ENCODE data around the gene RGS12.
"Not testable (repeated sequence)": the region's sequence is repeated elsewhere in the genome, so short reads cannot be mapped to it uniquely, and the experiment has no call there.

RGS12 gene

DNA sequence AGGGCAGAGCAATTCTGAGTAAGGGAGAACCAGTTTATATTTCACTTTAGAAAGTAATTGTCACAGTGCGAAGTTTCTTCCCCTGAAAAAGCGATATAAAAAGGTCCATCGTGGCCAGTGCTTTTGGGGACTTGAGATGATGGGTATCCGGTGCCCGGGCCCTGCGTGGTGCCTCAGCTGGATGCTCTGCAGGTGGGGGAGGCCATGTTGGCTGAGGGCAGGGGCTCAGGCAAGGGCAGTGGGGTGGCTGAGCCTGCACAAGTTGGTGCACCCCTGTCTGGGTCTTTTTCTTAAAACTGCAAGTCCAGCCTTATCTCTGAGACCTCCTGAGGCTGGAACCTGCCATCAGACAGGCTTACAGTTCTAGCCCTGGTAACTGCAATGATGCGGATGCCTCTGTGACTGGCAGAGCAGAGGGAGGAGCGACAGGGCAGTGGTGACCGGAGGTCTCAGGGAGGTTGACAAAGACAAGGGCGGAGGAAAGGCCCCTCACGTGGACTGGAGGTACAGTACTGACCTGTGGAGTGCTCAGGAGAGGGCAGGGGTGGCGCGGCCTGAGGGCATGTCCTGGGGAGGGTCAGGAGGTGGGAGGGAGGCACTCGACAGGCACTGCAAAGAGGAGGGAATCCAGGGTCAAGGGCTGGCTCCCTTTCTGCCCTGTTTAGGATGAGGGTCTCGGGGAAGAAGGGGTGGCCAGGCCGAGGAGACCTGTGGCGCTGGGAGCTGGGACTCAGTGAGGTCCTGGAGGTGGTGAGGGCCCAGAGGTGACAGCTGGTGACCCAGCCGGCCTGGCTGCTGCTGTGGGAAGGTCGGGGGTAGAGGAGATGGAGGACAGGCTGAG is 1.8 kb downstream of the RGS12 start:
- no peak for FAIRE-seq
- DNase-seq (ENCODE audit: insufficient read length, low spot score) = no peak

DNA sequence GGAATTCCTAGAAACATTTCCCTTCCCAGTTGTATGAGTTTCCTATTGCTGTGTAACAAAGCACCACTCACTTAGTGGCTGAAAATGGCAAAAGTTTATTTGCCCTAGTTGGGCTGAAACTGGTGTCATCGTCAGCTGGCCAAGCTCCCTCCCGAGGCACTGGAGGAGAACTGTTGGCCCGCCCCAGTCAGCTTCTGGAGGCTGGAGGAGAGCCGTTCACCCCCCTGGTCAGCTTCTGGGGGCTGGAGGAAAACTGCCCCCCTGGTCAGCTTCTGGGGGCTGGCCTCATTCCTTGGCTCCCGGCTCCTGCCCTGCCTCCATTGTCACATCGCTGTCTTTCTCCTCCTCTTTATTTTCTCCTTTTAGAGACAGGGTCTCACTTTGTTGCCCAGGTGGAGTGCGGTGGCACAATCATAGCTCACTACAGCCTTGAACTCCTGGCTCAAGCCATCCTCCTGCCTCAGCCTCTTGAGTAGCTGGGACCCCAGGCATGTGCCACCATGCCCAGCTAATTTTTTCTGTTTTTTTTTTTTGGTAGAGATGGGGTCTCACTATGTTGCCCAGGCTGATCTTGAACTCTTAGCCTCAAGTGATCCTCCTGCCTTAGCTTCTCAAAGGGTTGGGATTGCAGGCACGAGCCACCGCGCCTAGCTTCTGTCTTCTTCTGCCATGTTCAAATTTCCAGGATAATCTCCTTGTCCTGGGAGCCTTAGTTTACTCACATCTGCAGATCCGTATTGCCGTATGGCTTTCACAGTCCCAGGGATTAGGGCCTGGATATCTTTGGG is 3.2 kb downstream of the RGS12 start:
- DNase-seq (ENCODE audit: insufficient read length, low spot score) (no peak), FAIRE-seq (no peak)

DNA sequence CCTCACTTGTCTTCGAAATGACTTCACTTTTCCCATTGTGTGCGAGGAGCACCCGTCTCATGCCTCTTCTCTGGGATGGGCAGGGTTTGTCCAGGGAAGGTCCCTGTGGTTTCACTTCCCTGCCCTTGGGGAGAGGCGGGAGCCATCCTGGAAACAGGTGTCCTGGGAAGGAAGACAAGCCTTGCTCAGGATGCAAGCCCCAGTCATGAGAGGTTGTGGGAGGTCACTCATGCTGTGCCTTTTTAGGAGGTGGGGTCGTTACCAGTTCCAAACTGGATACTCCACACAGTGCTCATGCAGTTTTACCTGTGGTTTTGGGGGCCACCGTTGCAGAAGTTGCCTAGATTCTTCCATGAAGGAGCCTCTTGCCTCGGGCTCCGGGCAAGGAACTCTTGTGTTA is 3.8 kb downstream of the RGS12 start:
- FAIRE-seq (no peak), DNase-seq (ENCODE audit: insufficient read length, low spot score) (no peak)

DNA sequence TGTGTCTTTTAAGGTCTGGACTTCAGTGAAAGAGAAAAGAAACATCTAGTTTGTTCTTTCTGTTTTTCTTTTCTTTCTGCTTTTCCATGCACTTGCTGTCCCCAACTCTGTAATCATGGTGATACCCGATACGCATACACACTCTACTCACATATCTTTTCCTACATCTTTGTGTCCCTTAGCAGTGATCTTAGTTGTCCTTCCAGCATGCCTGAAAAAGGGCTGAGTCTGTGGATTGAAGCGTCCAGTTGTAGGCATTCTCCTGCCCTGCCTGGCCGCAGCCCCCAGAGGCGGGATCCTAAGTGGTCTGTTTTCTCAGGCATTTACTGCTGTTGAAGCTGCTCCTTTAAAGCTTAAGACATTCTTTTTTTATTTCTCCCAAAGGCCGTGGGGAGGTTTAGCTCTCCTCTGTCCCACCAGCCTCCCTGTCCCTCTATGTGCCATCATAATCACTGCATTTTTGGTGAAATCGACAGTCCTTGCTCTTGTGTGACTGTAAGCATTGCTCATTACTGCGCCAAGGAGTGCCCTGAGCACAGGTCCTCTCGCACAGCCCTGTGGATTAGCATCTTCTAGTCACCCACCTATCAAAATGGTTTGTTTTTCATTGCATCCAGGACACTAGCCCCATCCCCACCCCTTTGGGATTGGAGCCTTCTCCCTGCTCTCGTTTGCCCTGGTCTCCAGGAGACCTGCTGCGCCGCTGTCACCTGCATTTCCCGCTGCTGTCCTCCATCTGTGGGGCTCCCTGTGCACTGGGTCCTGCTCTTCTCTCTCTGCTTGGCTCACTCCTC is 4.4 kb downstream of the RGS12 start:
- FAIRE-seq = no peak

DNA sequence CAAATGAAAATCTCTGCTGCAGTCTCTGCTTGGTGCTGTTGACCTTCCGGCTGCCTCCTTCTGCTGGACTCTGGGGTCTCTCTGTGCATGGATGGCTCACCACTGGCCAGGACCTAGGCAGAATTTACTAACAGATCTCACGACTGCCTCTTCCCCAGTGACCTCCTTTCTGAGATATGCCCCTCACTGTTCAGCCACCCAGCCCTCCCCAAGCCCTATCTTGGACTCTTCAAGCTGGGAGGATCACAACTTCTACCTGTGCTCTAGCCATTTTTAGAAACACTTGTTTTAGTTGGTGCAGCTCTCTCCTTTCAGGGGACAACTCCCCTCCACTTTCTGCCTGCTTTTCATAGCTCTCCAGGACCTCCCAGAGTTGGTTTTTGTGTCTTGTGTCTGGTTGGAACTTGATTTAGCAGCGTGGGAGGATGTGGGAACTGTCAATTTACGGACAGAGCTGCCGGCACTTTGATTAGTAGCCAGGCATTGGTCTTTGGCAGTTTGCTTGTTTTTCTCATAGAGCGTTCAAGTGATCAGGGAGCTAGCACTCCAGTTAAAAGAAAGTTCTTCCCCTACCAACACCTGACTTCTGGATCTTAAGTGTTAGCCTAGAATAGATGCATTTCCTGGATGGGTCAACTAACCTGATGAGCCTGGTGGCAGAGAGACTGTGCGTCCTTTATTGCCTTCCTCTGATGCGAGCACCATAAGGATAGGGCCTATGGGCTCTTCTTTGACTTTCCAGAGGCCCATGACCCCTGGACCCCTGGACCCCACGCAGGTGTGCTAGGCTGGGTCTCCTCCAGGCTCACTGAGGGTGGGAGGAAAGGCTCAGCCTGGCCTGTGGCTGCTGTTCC is 6.5 kb downstream of the RGS12 start:
- no peak for FAIRE-seq
- DNase-seq (ENCODE audit: insufficient read length, low spot score) = no peak

More for the DNA sequence above, 4.4 kb downstream of the RGS12 start:
- DNase-seq (ENCODE audit: insufficient read length, low spot score) = no peak

DNA sequence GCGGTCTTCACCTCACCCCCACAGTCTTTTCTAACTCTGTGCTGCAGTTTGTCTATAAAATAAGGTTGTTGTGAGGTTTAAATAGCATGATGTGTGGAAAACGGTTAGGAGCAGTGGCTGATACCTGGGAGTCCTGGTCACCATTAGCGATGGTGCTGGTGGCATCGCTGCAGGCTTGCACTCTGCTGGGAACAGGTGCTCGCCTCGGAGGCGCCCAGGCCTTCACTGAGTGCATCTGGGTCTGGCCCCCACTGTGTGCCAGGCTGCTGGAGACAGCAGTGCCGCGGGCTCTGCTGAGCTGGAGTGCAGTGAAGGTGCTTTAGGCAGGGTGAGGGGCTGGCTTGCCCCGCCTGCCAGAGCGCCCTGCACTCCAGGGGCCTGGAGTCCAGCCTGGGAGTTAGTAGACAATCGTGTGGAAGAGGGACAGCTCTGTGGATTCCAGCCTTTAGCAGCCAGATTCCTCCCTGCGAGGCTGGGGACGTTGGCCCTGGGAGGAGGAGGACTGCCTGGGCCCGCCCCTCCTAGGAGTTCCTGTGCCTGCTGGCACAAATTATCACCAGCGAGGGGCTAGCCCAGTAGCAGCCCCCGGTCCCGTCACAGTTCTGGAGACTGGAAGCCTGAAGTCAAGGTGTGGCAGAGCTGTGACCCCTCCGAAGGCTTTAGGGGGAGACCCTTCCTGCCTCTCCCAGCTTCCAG is 7.3 kb downstream of the RGS12 start:
- DNase-seq (ENCODE audit: insufficient read length, low spot score) = no peak
- no peak for FAIRE-seq

DNA sequence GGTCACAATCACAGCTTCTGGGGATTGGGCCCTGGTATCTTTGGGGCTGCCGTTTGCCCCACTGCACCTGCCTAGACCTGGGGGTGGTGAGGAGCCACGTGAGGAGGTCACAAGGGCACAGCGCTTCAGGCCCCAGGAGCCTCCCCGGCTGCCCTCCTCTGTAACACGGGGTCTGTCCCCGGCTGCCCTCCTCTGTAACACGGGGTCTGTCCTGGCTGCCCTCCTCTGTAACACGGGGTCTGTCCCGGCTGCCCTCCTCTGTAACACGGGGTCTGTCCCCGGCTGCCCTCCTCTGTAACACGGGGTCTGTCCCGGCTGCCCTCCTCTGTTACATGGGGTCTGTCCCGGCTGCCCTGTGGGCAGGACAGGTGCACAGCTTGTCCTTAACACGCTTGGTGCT is 8.1 kb downstream of the RGS12 start:
- not testable (repeated sequence) for DNase-seq (ENCODE audit: insufficient read length, low spot score); FAIRE-seq

DNA sequence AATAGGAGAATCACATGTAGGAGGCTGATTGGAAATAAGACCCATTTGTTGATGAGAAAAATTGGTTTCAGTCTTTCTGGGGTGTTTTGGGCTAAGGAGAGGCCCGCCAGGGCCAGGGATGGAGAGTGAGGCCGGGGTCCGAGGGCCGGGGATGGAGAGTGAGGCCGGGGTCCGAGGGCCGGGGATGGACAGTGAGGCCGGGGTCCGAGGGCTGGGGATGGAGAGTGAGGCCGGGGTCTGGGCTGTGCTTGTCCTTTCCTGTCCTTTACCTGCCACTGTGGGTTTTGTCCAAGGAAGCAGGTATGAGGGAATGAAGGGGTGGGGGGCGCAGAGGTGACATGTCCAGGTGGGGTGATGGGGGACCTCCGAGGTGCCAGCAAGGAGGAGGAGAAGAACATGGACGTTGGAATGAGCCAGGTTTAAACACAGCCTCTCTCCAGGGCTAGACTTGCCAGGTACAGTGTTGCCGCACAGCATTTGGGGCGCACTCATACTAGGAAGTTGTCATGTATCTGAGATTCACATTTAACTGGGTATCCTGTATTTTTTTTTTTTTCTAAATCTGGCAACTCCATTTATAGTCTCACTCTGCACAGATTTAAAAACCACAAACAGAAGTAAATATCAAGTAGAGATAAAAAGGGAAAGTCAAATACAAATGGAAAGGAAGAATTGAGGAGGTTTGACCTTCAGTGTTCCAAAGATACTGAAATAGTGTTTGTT is 8.8 kb downstream of the RGS12 start:
- DNase-seq (ENCODE audit: insufficient read length, low spot score) = no peak
- no peak for FAIRE-seq

DNA sequence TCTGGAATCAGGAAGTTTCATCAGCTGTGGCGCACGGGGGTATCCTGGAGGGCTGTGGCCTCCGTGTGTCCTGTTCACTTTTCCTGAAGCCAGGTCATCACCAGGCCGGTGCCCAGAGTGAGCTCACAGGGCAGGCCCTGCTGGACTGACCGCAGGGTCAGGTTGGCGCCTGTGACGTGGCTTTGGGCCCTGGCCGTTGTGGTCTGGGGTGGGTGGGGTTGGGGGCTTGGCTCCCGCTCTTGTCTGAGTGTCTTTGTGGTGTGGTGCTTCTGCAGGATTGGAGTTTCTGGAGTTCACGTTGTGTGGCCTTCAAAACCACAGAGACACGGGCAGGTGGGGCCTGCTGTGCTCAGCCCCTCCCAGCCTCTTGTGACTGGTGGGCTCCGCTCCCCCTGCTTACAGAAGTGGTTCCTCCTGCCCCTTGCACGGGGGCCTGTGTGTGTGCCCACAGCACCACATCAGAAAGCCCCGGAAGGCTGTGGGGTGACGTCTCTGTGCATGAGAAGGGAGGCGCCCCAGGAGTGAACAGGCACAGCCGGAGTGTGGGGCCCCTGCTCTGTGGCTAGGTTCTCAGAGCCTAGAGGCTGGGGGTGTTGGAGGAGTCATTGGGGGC is 9.5 kb downstream of the RGS12 start:
- FAIRE-seq = no peak
- DNase-seq (ENCODE audit: insufficient read length, low spot score) = no peak

DNA sequence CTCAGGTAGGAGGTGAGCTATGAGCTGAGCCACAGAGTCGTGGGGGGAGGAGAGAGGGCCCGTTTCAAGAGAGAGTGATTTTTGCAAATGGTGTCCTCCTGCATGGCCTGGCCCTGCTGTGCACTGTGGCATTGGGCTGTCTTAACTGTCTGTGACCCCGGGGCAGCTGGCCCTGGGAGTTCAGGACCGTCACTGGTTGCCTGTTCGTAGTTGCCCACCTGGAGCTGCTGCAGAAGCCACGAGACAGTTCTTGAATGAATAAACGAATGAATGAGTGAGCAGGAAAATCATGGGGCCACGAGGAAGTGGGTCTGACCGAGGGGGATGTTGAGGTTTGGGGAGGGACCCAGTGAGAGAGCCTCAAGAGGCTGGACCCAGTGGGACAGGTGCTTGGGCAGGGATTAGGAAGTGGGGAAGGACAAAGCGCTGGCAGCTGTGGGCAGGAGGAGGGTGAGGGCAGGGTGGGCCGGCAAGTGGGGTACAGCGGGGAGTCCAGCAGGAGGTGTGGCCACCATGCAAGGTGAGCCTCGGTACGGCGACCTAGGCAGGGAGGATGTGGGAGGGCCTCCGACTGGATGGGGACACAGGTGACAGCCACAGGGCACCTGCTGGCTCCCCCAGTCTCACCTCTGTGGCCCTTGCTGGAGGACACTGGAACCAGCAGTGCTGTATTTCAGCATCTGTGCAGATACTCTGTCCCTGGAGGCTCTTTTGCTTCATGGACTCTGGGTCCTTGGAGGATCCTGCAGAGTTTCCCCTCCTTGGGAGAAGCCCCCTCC is 10.2 kb downstream of the RGS12 start:
- FAIRE-seq (no peak), DNase-seq (ENCODE audit: insufficient read length, low spot score) (no peak)

DNA sequence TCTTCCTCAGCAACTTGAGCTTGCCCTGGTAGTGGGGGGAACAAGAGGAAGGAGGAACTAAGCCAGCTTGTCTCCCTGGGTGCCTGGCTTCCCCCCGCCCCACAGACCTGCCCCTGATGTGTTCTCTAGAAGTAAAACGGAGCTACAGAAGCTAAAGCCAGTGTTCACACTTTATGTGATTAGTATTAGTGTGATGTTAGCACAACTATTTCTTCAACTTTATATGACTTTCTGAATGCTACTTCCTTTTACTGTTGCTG is 10.7 kb downstream of the RGS12 start:
- FAIRE-seq (no peak), DNase-seq (ENCODE audit: insufficient read length, low spot score) (no peak)

DNA sequence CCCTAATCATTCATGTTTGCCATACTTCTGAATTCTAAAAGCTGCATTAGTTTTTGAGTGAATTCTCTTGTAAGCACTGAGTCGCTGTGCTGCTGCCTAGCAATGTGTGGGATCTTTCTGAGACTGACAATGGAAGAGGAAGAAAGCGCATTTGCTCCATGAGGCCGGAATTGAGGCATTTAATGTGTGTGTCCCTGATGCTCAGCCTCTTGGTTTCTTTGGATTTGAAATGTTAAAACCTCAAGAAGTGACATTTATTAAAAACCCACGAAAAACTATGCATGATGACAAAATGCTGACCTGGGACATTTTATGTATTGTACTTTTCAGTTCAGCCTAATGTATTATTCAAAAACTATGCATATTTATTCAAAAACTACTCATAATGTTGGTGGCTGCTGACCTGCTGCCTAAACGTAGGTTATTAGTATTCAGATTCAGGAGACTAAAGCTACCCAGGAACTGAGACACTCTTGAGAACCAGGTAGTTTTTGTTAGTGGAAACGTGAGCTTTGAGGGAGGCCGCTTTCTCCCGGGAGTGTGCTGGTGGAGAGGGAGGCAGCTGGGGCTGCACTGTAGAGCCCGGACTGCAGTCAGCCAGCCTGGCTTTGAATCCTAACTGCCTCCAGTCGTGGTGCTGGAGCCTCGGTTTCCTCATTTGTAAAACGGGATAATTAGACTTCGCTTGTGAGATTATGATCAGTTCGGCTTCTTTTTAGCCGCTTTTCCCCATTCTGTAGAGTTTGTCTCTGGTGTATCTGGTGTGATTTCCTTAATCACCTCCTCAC is 11.3 kb downstream of the RGS12 start:
- DNase-seq (ENCODE audit: insufficient read length, low spot score) (no peak), FAIRE-seq (no peak)

DNA sequence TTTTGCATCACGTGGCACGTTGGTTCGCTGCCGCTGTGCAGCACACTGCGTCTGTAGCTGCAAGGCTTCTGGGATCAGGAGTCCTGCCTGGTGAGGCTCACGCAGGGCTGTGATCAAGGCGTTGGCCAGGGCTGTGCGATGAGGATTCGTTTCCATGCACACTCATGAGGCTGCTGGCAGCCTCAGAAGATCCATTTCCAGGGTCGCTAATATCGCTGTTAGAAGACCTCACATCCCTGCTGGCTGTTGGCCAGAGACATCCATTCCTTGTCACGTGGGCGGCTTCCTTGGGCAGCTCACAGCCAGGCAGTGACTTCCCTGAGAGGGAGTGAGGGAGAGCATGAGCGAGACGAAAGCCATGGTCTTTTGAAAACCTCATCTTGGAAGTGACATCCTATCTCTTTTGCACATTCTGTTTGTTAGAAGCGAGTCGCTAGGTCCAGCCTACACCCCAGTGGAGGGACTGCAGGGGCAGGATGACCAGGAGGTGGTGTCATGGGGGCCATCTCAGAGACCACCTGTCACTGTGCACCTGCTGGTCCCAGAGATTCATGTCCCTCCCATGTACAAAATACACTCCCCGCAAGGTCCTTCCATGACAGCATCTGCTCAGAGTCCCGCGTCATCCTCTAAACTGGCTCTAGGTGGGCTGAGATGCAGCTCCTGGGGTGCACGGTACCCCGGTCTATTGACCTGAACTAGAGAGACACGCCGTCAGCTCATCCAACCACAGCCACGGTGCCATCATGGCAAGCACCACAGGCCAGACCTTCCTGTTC is 12.2 kb downstream of the RGS12 start:
- no peak for FAIRE-seq
- no peak for DNase-seq (ENCODE audit: insufficient read length, low spot score)

DNA sequence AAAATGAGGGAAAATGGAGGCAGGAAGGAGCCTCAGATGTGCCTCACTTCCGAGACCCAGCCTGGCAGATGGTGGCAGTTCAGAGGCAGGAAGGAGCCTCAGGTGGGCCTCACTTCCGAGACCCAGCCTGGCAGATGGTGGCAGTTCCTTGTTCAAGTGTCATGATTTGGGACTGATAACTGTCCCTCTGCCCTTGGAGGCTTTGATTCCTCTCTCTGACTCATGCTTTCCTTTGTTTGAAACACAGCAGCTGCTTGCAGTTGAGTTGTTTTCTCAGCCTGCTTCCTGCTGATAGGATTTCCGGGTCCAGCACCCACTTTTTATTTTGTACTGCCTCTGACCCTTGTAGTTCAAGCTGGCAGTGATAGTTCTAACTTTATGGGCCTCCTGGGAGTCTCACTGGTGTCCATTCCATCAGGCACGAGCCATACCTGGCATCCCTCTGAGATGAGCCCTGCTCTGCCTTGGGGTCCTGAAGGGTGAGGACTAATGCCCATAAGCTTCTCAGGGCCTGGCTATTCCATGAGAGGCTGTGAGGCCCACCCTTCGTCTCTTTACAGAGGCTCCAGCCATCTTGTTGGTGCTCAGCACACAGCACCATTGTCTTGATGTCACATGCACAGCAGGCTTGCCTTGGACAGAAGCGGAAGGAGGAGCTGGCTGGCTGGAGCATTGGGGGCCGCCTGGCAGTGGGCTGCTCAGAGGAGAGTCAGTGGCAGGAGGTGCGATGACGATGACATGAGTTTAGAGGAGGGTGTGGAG is 13.0 kb downstream of the RGS12 start:
- FAIRE-seq (no peak), DNase-seq (ENCODE audit: insufficient read length, low spot score) (no peak)

DNA sequence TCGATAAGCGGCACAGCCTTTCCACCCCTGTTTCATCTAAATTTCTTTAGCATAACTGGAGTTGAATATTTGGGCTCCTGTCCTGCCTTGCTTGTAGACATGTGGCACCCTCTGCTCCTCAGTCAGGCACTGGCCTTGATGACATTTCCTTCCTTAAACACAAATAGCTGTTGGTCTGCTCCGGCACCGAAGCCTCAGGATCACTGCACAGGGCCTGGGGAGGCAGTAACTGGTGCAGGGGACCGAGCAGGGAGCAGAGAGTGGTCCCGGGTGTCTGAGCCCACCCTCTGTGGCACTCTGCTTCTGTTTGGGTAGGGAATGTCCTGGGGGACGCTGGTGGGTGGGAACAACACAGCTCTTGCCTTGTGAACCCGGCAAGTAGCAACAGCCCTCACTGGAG is 13.6 kb downstream of the RGS12 start:
- DNase-seq (ENCODE audit: insufficient read length, low spot score) (no peak), FAIRE-seq (no peak)

DNA sequence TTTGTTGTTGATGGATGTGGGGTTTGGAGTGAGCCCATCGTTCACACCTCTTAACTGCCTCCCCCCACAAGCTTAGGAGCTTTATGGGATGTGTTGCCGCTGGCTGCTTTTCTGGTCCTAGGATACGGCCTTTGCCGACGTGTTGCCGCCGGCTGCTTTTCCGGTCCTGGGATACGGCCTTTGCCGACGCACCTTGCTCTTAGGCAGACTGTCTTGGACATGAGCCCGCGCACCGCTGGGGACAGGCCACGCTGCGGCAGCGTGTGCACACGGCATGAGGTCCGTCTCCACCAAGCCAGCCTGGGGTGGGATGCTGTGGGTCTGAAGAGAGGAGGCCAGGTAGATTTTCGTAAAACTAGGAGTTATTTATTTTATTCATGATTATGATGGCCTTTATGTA is 14.2 kb downstream of the RGS12 start:
- DNase-seq (ENCODE audit: insufficient read length, low spot score) (no peak), FAIRE-seq (no peak)
